Uterus (tissue), 2 donors: Measurements from ENCODE around the gene PLIN3.

Experiments
- CTCF ChIP-seq, 4 experiments: fragments of 200-600 bp in 2 of 4; fragments of 450-650 bp in 2 of 4; sonication (generic) in 2 of 4; IDR thresholded peaks; one replicate each; pipeline ENCODE4 v1.5.1; 2016 to 2019; ENCODE audit warnings: antibody characterized with exemption in 4 of 4, mild to moderate bottlenecking in 2 of 4, moderate library complexity in 1 of 4
- POLR2A ChIP-seq, 2 donors: fragments of 450-650 bp; IDR thresholded peaks; one replicate each; pipeline ENCODE4 v1.6.1; 2016; ENCODE audit warnings: antibody characterized with exemption in 2 of 2, mild to moderate bottlenecking in 1 of 2, moderate library complexity in 1 of 2

GRCh38 chr19:4909156-4909896 is 41.9 kb upstream of the PLIN3 start, which contains the start of gene UHRF1:
- TF ChIP-seq CTCF (IDR thresholded peaks at IDR 0.05) (no peak), POLR2A (IDR thresholded peaks at IDR 0.05) (no peak)
